ENCODE results near the gene GOSR2. TPM values are rescaled to one million over a fixed set of nuclear protein-coding genes. Genes with fewer than 3 reads are reported as not detected.

GOSR2 gene
- total and polyA plus RNA-seq, 12 donors: 14.4 to 69.2 (median 43.3) TPM

GRCh38 chr17:46968224-46968834 is 45.4 kb downstream of the GOSR2 start:
- H3K9me3 ChIP-seq (replicated peaks in 1 of 3): no peaks in the 10 kb centered on the region
- intact Hi-C loops (cut with DNase I): no loop called here
- H3K4me3 ChIP-seq: no peak overlapping the region
- TF ChIP-seq POLR2A (IDR thresholded peaks at IDR 0.05) (no peak), CTCF (IDR thresholded peaks at IDR 0.05) (no peak)
- no peaks in the 10 kb centered on the region for H3K36me3 ChIP-seq (replicated peaks in 1 of 2)
- no peaks in the 10 kb centered on the region for H3K27me3 ChIP-seq
- no peaks in the 10 kb centered on the region for H3K4me1 ChIP-seq (replicated peaks in 1 of 2)
- no peak overlapping the region for H3K27ac ChIP-seq
- WGBS, 4 donors: 74 to 87% (median 80%) methylated on average over 6 of the region's 6 CpGs
- DNase-seq: no peak

- DNase-seq: no peak
- H3K4me1 ChIP-seq (replicated peaks in 1 of 2): no peaks in the 10 kb centered on the region
- 89 to 95% (median 92%) methylated on average over 6 to 8 of the region's 8 CpGs for WGBS, 4 donors
- TF ChIP-seq CTCF (IDR thresholded peaks at IDR 0.05) (no peak), POLR2A (IDR thresholded peaks at IDR 0.05) (no peak)
- no peaks in the 10 kb centered on the region for H3K9me3 ChIP-seq (replicated peaks in 1 of 3)
- intact Hi-C loops (cut with DNase I): no loop called here
- H3K36me3 ChIP-seq (replicated peaks in 1 of 2): no peaks in the 10 kb centered on the region
- H3K27me3 ChIP-seq: no peaks in the 10 kb centered on the region
- H3K27ac ChIP-seq: no peak overlapping the region
- no peak overlapping the region for H3K4me3 ChIP-seq
Observed at GRCh38 chr17:46968896-46969295, 45.9 kb downstream of the GOSR2 start.

- intact Hi-C loops (cut with DNase I): no loop called here
- Histone ChIP-seq H3K4me3 (no peak overlapping the region), H3K27me3 (peaks cover 6% of the 10 kb centered on the region), H3K27ac (no peak overlapping the region), H3K9me3 (replicated peaks in 1 of 3) (no peaks in the 10 kb centered on the region), H3K4me1 (replicated peaks in 1 of 2) (no peaks in the 10 kb centered on the region), H3K36me3 (replicated peaks in 1 of 2) (no peaks in the 10 kb centered on the region)
- TF ChIP-seq POLR2A (IDR thresholded peaks at IDR 0.05) (no peak), CTCF (IDR thresholded peaks at IDR 0.05) (no peak)
- 79 to 91% (median 83%) methylated on average over 7 to 10 of the region's 10 CpGs for WGBS, 4 donors
- no peak for DNase-seq
Observed at GRCh38 chr17:46971647-46972300, 48.8 kb downstream of the GOSR2 start.

GRCh38 chr17:46972346-46972745 is 49.4 kb downstream of the GOSR2 start:
- Histone ChIP-seq H3K4me1 (replicated peaks in 1 of 2) (no peaks in the 10 kb centered on the region), H3K9me3 (replicated peaks in 1 of 3) (no peaks in the 10 kb centered on the region), H3K36me3 (replicated peaks in 1 of 2) (no peaks in the 10 kb centered on the region), H3K4me3 (no peak overlapping the region), H3K27ac (no peak overlapping the region), H3K27me3 (peaks cover 6% of the 10 kb centered on the region)
- WGBS, 4 donors: 75 to 82% (median 78%) methylated on average over 2 to 6 of the region's 6 CpGs
- intact Hi-C loops (cut with DNase I): no loop called here
- TF ChIP-seq CTCF (IDR thresholded peaks at IDR 0.05) (no peak), POLR2A (IDR thresholded peaks at IDR 0.05) (no peak)
- DNase-seq: no peak
